ENCODE data around the gene CHRNB2.

DNA sequence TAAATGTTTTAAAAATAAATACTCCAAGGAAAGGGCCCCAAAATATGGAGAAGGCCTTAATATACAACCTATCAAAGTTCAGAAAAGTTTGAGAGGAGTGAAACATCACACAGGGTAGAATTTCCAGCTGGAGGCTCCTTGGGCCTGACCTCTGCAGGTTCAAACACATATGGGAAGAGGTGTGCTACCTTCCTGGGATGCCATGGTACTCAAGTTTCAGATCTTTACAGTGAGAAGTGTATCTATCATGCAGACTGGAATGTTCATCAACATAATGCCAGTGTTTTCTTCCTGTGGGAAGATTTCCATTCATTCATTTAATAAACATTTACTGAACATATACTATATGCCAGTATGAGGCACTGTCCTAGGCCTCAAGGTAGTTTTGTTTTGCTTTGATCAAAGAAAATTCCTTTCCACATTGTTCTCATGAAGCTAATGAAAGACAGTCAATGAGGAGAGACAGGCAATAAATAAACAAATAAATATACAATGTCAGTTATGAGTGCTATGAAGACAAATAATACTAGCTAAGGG lies 55.0 kb downstream of the CHRNB2 start:
- TF ChIP-seq, protein P1, sequence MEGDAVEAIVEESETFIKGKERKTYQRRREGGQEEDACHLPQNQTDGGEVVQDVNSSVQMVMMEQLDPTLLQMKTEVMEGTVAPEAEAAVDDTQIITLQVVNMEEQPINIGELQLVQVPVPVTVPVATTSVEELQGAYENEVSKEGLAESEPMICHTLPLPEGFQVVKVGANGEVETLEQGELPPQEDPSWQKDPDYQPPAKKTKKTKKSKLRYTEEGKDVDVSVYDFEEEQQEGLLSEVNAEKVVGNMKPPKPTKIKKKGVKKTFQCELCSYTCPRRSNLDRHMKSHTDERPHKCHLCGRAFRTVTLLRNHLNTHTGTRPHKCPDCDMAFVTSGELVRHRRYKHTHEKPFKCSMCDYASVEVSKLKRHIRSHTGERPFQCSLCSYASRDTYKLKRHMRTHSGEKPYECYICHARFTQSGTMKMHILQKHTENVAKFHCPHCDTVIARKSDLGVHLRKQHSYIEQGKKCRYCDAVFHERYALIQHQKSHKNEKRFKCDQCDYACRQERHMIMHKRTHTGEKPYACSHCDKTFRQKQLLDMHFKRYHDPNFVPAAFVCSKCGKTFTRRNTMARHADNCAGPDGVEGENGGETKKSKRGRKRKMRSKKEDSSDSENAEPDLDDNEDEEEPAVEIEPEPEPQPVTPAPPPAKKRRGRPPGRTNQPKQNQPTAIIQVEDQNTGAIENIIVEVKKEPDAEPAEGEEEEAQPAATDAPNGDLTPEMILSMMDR (IDR thresholded peaks at IDR 0.05; ENCODE audit: poor library complexity): no peak
- no peak for TF ChIP-seq EZH2 (IDR thresholded peaks at IDR 0.05; ENCODE audit: borderline replicate concordance)
